ENCODE results near the gene PAX7. TPM values are rescaled to one million over a fixed set of nuclear protein-coding genes. Genes with fewer than 3 reads are reported as not detected.

PAX7 gene
- total and polyA plus RNA-seq, 7 donors: not detected

GRCh38 chr1:18644973-18645746, 14.5 kb downstream of the PAX7 start:
- Histone ChIP-seq H3K27me3 (peaks cover 85 to 100% (median 100%) of the 10 kb centered on the region in 3 donors), H3K27ac (no peak overlapping the region), H3K4me3 (no peak overlapping the region), H3K36me3 (no peaks in the 10 kb centered on the region), H3K4me1 (peaks cover 0 to 32% (median 24%) of the 10 kb centered on the region in 4 donors), H3K9me3 (no peaks in the 10 kb centered on the region)
- intact Hi-C loops (cut with DNase I): no loop called here
- TF ChIP-seq, protein P1, sequence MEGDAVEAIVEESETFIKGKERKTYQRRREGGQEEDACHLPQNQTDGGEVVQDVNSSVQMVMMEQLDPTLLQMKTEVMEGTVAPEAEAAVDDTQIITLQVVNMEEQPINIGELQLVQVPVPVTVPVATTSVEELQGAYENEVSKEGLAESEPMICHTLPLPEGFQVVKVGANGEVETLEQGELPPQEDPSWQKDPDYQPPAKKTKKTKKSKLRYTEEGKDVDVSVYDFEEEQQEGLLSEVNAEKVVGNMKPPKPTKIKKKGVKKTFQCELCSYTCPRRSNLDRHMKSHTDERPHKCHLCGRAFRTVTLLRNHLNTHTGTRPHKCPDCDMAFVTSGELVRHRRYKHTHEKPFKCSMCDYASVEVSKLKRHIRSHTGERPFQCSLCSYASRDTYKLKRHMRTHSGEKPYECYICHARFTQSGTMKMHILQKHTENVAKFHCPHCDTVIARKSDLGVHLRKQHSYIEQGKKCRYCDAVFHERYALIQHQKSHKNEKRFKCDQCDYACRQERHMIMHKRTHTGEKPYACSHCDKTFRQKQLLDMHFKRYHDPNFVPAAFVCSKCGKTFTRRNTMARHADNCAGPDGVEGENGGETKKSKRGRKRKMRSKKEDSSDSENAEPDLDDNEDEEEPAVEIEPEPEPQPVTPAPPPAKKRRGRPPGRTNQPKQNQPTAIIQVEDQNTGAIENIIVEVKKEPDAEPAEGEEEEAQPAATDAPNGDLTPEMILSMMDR (IDR thresholded peaks at IDR 0.05): no peak
- no peak for TF ChIP-seq POLR2AphosphoS5 (IDR thresholded peaks at IDR 0.05)
- no peak for TF ChIP-seq POLR2A (IDR thresholded peaks at IDR 0.05)
- no peak for TF ChIP-seq EP300 (IDR thresholded peaks at IDR 0.05)
- WGBS, 2 donors: 1 to 4% methylated on average over 46 of the region's 46 CpGs
- no peak for DNase-seq

GRCh38 chr1:18645747-18646090, 15.1 kb downstream of the PAX7 start:
- WGBS, 2 donors: 5 to 7% methylated on average over 10 of the region's 10 CpGs
- Histone ChIP-seq H3K27me3 (peaks cover 80 to 100% (median 100%) of the 10 kb centered on the region in 3 donors), H3K9me3 (no peaks in the 10 kb centered on the region), H3K4me1 (peaks cover 0 to 32% (median 23%) of the 10 kb centered on the region in 4 donors), H3K4me3 (no peak overlapping the region), H3K36me3 (no peaks in the 10 kb centered on the region), H3K27ac (no peak overlapping the region)
- TF ChIP-seq, protein P1 (IDR thresholded peaks at IDR 0.05): no peak
- TF ChIP-seq POLR2AphosphoS5 (IDR thresholded peaks at IDR 0.05): no peak
- TF ChIP-seq EP300 (IDR thresholded peaks at IDR 0.05): no peak
- no peak for TF ChIP-seq POLR2A (IDR thresholded peaks at IDR 0.05)
- intact Hi-C loops (cut with DNase I): no loop called here
- DNase-seq: no peak

GRCh38 chr1:18646091-18646785, 15.6 kb downstream of the PAX7 start:
- Histone ChIP-seq H3K9me3 (no peaks in the 10 kb centered on the region), H3K4me1 (peaks cover 0 to 32% (median 21%) of the 10 kb centered on the region in 4 donors), H3K27ac (no peak overlapping the region), H3K27me3 (peaks cover 75 to 100% (median 100%) of the 10 kb centered on the region in 3 donors), H3K36me3 (no peaks in the 10 kb centered on the region), H3K4me3 (peak overlapping the region in 3 of 4 donors; percentile 23 to 40 (median 37))
- DNase-seq: no peak
- 3% methylated on average over 35 of the region's 35 CpGs for WGBS, 2 donors
- TF ChIP-seq POLR2AphosphoS5 (IDR thresholded peaks at IDR 0.05) (no peak), POLR2A (IDR thresholded peaks at IDR 0.05) (no peak)
- TF ChIP-seq, protein P1 (IDR thresholded peaks at IDR 0.05): no peak
- intact Hi-C loops (cut with DNase I): no loop called here

DNA sequence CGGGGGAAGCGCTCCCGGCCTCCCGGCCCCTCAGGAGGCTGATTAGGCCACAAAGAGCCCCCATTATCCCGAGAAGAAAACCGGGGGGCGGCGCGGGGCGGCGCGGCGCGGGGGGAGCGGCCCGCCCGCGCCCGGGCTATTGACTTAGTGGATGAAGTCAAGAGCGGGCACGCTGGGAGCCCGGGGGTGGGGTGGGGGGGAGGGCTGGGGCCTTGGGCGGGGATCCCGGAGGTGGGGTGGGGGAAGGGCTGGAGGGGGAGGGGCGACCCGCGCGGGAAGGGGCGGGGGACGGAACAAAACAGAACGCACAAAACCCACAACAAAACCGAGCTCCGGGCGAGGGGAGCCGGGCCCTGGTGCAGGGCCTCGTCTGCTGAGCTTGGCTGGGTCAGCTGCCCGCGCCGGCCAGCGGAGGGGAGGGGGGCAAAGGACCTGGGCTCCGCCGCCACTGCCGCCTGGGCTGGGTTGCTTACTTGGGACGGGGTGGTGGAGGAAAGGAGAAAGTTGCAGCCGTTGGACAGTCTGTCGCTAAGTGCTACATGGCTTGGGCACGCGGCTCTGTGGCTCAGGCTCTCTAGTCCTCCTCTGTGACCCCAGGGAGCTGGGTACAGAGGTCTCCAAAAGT, 16.3 kb downstream of the PAX7 start:
- Histone ChIP-seq H3K27ac (no peak overlapping the region), H3K27me3 (peaks cover 76 to 100% (median 99%) of the 10 kb centered on the region in 3 donors)
- 1 to 3% methylated on average over 47 to 48 of the region's 48 CpGs for WGBS, 2 donors

More for the DNA sequence above, 16.3 kb downstream of the PAX7 start:
- DNase-seq: no peak
- intact Hi-C loops (cut with DNase I): no loop called here
- Histone ChIP-seq H3K4me1 (peaks cover 0 to 32% (median 21%) of the 10 kb centered on the region in 4 donors), H3K4me3 (peak overlapping the region in 3 of 4 donors; percentile 23 to 40 (median 37)), H3K36me3 (no peaks in the 10 kb centered on the region), H3K9me3 (no peaks in the 10 kb centered on the region)
- no peak for TF ChIP-seq POLR2A (IDR thresholded peaks at IDR 0.05)
- TF ChIP-seq, protein P1 (IDR thresholded peaks at IDR 0.05): no peak
- TF ChIP-seq EP300 (IDR thresholded peaks at IDR 0.05): no peak
- no peak for TF ChIP-seq POLR2AphosphoS5 (IDR thresholded peaks at IDR 0.05)

All from sigmoid colon (tissue), 7 donors.